Endothelial cell (in vitro differentiated cells): ENCODE data around the gene FAM13B. TPM values are rescaled to one million over a fixed set of nuclear protein-coding genes. Genes with fewer than 3 reads are reported as not detected.
A peak's percentile ranks its signal among the peaks of the same experiment; 100 is the strongest.

Source experiments
- DNase-seq: peaks from one replicate; pipeline ENCODE4 v3.0.0; 2021; ENCODE audit warnings: low spot score
- H3K27ac Mint-ChIP-seq: one replicate; pipeline ENCODE4 v1.8.0; 2021; ENCODE audit warnings: mixed read lengths, inconsistent platforms; ENCODE audit not compliant: unreplicated experiment
- H3K27me3 Mint-ChIP-seq: one replicate; pipeline ENCODE4 v1.8.0; 2021; ENCODE audit warnings: mild to moderate bottlenecking, moderate library complexity, mixed read lengths, inconsistent platforms; ENCODE audit not compliant: unreplicated experiment
- H3K36me3 Mint-ChIP-seq: one replicate; pipeline ENCODE4 v1.8.0; 2021; ENCODE audit warnings: mild to moderate bottlenecking, low read depth, mixed read lengths, inconsistent platforms; ENCODE audit not compliant: unreplicated experiment
- H3K4me1 Mint-ChIP-seq: one replicate; pipeline ENCODE4 v1.8.0; 2021; ENCODE audit warnings: mild to moderate bottlenecking, mixed read lengths, inconsistent platforms; ENCODE audit not compliant: unreplicated experiment
- H3K4me3 Mint-ChIP-seq: one replicate; pipeline ENCODE4 v1.8.0; 2021; ENCODE audit warnings: mild to moderate bottlenecking, mixed read lengths, inconsistent platforms; ENCODE audit not compliant: unreplicated experiment
- H3K9me3 Mint-ChIP-seq: one replicate; pipeline ENCODE4 v1.8.0; 2021; ENCODE audit warnings: mixed read lengths, inconsistent platforms; ENCODE audit not compliant: unreplicated experiment
- CTCF ChIP-seq: fragments of 200-600 bp; sonication (generic); IDR thresholded peaks from one replicate; pipeline ENCODE4 v1.5.0; 2021; ENCODE audit warnings: antibody characterized with exemption; ENCODE audit not compliant: unreplicated experiment
- total RNA-seq: library from RNA; stranded (reverse); fragmentation: NEBNext Ultra II Directional; extraction: Animal tissue kit (Norgen Biotek cat#: 25700); gene quantifications from one replicate; pipeline ENCODE4 v1.2.1, GENCODE V29; 2021; ENCODE audit not compliant: unreplicated experiment

Gene FAM13B
- total RNA-seq, 1 donor from 2014 or later, result 31.2 TPM

GRCh38 chr5:138068742-138069600 is 36.1 kb upstream of the FAM13B start:
- H3K4me1 Mint-ChIP-seq, result no peaks in the 10 kb centered on the region
- peaks cover 2% of the 10 kb centered on the region for H3K27me3 Mint-ChIP-seq
- H3K4me3 Mint-ChIP-seq, result no peak overlapping the region
- TF ChIP-seq CTCF, result peak; percentile 65
- H3K36me3 Mint-ChIP-seq, result no peaks in the 10 kb centered on the region
- H3K9me3 Mint-ChIP-seq, result no peaks in the 10 kb centered on the region
- peak; percentile 82 for DNase-seq
- H3K27ac Mint-ChIP-seq, result no peak overlapping the region

- no peak for DNase-seq
- Mint-ChIP-seq H3K36me3 (no peaks in the 10 kb centered on the region), H3K9me3 (no peaks in the 10 kb centered on the region)
These were observed 35.1 kb upstream of the FAM13B start for GRCh38 chr5:138067945-138068344.

GRCh38 chr5:138065102-138065501 is 32.2 kb upstream of the FAM13B start:
- peak; percentile 39 for DNase-seq
- no peak overlapping the region for H3K4me3 Mint-ChIP-seq
- TF ChIP-seq CTCF, result no peak
- H3K4me1 Mint-ChIP-seq, result no peaks in the 10 kb centered on the region
- H3K36me3 Mint-ChIP-seq, result no peaks in the 10 kb centered on the region
- peaks cover 2% of the 10 kb centered on the region for H3K27me3 Mint-ChIP-seq
- H3K27ac Mint-ChIP-seq, result no peak overlapping the region
- H3K9me3 Mint-ChIP-seq, result no peaks in the 10 kb centered on the region

More at GRCh38 chr5:138067945-138068344, 35.1 kb upstream of the FAM13B start:
- Mint-ChIP-seq H3K4me3 (no peak overlapping the region), H3K27me3 (peaks cover 2% of the 10 kb centered on the region), H3K27ac (no peak overlapping the region), H3K4me1 (no peaks in the 10 kb centered on the region)
- TF ChIP-seq CTCF, result no peak

- no peak for DNase-seq
- Mint-ChIP-seq H3K27ac (no peak overlapping the region), H3K4me3 (no peak overlapping the region), H3K9me3 (no peaks in the 10 kb centered on the region), H3K4me1 (no peaks in the 10 kb centered on the region), H3K36me3 (no peaks in the 10 kb centered on the region), H3K27me3 (peaks cover 2% of the 10 kb centered on the region)
- no peak for TF ChIP-seq CTCF
These were observed 31.6 kb upstream of the FAM13B start for GRCh38 chr5:138064526-138064925.

- TF ChIP-seq CTCF, result no peak
- no peaks in the 10 kb centered on the region for H3K36me3 Mint-ChIP-seq
- H3K27me3 Mint-ChIP-seq, result no peaks in the 10 kb centered on the region
- no peak overlapping the region for H3K27ac Mint-ChIP-seq
- H3K4me1 Mint-ChIP-seq, result peaks cover 3% of the 10 kb centered on the region
- DNase-seq, result no peak
- H3K4me3 Mint-ChIP-seq, result no peak overlapping the region
- H3K9me3 Mint-ChIP-seq, result no peaks in the 10 kb centered on the region
These were observed 22.1 kb upstream of the FAM13B start for GRCh38 chr5:138054847-138055558.
